Stimulated activated CD4-positive, alpha-beta T cell treated with anti-CD3 and anti-CD28 coated beads, Interleukin-12 subunit alpha, Interleukin-12 subunit beta, amount 100 ng/mL, for 24 hours (primary cell): ENCODE results near the gene PRRT2.

ENCODE experiments used
- DNase-seq, 2 experiments: peaks; one replicate each; pipeline ENCODE4 v3.0.0-alpha.2; 2020; ENCODE audit warnings: low read depth in 2 of 2

The PRRT2 gene

GRCh38 chr16:29811170-29811895, 660 bp upstream of the PRRT2 start:
- DNase-seq = peak; percentile 44 to 84

GRCh38 chr16:29812754-29813643, 1.0 kb downstream of the PRRT2 start:
- no peak for DNase-seq

GRCh38 chr16:29813644-29814562, 1.9 kb downstream of the PRRT2 start:
- no peak for DNase-seq

GRCh38 chr16:29814592-29814991, 2.6 kb downstream of the PRRT2 start:
- DNase-seq = no peak

GRCh38 chr16:29815032-29815721, 3.2 kb downstream of the PRRT2 start:
- no peak for DNase-seq

GRCh38 chr16:29815793-29816693, 4.0 kb downstream of the PRRT2 start, which contains the start of gene PAGR1:
PAGR1 (plus strand) TSS chr16:29816152; CDS start chr16:29816526, 374 bp downstream.
- peak; percentile 97 to 98 for DNase-seq

- peak in 1 of 2 experiments; percentile 40 for DNase-seq
These were observed 4.9 kb downstream of the PRRT2 start for GRCh38 chr16:29816694-29817441.

GRCh38 chr16:29818082-29818481, 6.1 kb downstream of the PRRT2 start:
- DNase-seq = no peak

- DNase-seq = no peak
These were observed 7.5 kb downstream of the PRRT2 start for GRCh38 chr16:29819506-29819905.

GRCh38 chr16:29820271-29820701, 8.3 kb downstream of the PRRT2 start, which contains the start of gene MVP:
MVP (plus strand) TSS chr16:29820462; CDS start chr16:29830550, 10,088 bp downstream.
- DNase-seq = no peak

GRCh38 chr16:29820730-29821642, 9.0 kb downstream of the PRRT2 start:
- DNase-seq = no peak

- no peak for DNase-seq
These were observed 9.7 kb downstream of the PRRT2 start for GRCh38 chr16:29821643-29822115.

GRCh38 chr16:29824589-29825144, 12.7 kb downstream of the PRRT2 start:
- no peak for DNase-seq

- no peak for DNase-seq
These were observed 13.4 kb downstream of the PRRT2 start for GRCh38 chr16:29825145-29826044.

- no peak for DNase-seq
These were observed 14.3 kb downstream of the PRRT2 start for GRCh38 chr16:29826342-29826695.

GRCh38 chr16:29830774-29831173, 18.8 kb downstream of the PRRT2 start:
- DNase-seq = no peak

GRCh38 chr16:29831490-29831889, 19.5 kb downstream of the PRRT2 start:
- no peak for DNase-seq
